ENCODE data around the gene PCSK2. TPM values are rescaled to one million over a fixed set of nuclear protein-coding genes. Genes with fewer than 3 reads are reported as not detected.

Gene PCSK2
- total and polyA plus RNA-seq, 2 of the 8 experiments (the other 6 are each of a cell fraction or from before 2014, with no cell fraction given): 1.9 to 4.2 TPM

DNA sequence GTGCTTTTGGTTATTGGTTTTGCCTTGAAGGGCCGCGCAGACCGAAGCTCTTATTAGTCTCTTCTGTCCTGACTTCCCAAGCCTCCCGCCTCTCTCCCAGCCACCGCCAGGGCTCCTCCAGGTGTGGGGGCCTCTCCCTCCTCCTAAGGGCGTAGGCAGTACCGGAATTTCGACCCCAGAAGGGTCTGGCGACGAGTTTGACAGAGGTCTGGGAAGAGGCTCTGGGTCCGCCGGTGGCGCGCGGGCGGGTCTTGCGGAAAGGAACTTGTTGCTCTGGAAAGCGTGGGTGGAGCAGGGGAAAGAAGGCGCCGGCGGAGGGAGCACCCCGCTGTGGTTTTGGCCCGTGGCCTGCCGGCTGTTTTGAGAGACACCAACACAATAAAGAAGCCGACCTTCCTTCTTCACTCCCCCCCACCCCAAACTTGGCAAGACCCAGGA, 1.8 kb downstream of the PCSK2 start:
- Histone ChIP-seq H3K79me1 (ENCODE audit: low read depth, low read length) (no peaks in the 10 kb centered on the region), H3K4me2 (ENCODE audit: insufficient read depth in 1 of 2, low read depth in 2 of 2, low read length in 2 of 2) (peak overlapping the region; percentile 96), H3K14ac (ENCODE audit: insufficient read length) (no peak overlapping the region), H3K18ac (ENCODE audit: extremely low read depth, low read length) (no peak overlapping the region), H3K56ac (replicated peaks; ENCODE audit: insufficient read length, low read depth, low read length) (no peak overlapping the region), H4K8ac (ENCODE audit: extremely low read depth, insufficient read depth, low read length) (no peak overlapping the region), H2AK5ac (ENCODE audit: low read depth, low read length) (no peak overlapping the region), H3K9me3 (ENCODE audit: insufficient read depth in 2 of 2, low read depth in 1 of 2, low read length in 1 of 2) (no peaks in the 10 kb centered on the region), H2BK120ac (replicated peaks; ENCODE audit: low read depth, low read length) (no peak overlapping the region), H3K36me3 (ENCODE audit: control insufficient read depth in 2 of 4, insufficient read depth in 4 of 4, low read length in 3 of 4) (no peaks in the 10 kb centered on the region), H3K23ac (ENCODE audit: insufficient read length) (no peak overlapping the region), H3K27ac (ENCODE audit: low read depth, low read length) (no peak overlapping the region), H3K79me2 (ENCODE audit: control insufficient read depth in 1 of 2, insufficient read depth in 2 of 2, low read length in 2 of 2) (no peaks in the 10 kb centered on the region), H3K4me1 (replicated peaks in 1 of 4; ENCODE audit: control insufficient read depth in 3 of 4, insufficient read depth in 4 of 4, low read length in 3 of 4) (peaks cover 3 to 16% (median 11%) of the 10 kb centered on the region in 4 experiments), H3K4me3 (ENCODE audit: extremely low read depth in 1 of 4, insufficient read depth in 2 of 4, low read depth in 3 of 4, low read length in 4 of 4) (peak overlapping the region; percentile 46 to 65 (median 62)), H2AFZ (ENCODE audit: low read length) (no peak overlapping the region), H3K23me2 (ENCODE audit: low read depth, low read length) (peaks cover 22% of the 10 kb centered on the region; the same call in 1 of the 2 replicates), H4K20me1 (replicated peaks in 1 of 2; ENCODE audit: control insufficient read depth in 1 of 2, insufficient read depth in 2 of 2, low read length in 2 of 2) (no peaks in the 10 kb centered on the region), H3K4ac (replicated peaks; ENCODE audit: insufficient read length, low read depth, low read length) (no peak overlapping the region), H3K27me3 (replicated peaks in 1 of 4; ENCODE audit: control insufficient read depth in 3 of 4, extremely low read depth in 1 of 4, insufficient read depth in 3 of 4, low read length in 3 of 4) (peaks cover 1 to 33% (median 29%) of the 10 kb centered on the region in 4 experiments), H4K5ac (ENCODE audit: insufficient read length, low read depth, low read length) (no peak overlapping the region), H2BK20ac (ENCODE audit: low read length) (no peak overlapping the region), H2BK5ac (ENCODE audit: low read depth, low read length) (no peak overlapping the region), H4K91ac (replicated peaks; ENCODE audit: insufficient read length, low read length) (no peak overlapping the region), H2BK15ac (ENCODE audit: low read length) (no peak overlapping the region), H3K9ac (replicated peaks in 1 of 4; ENCODE audit: extremely low read depth in 1 of 4, low read depth in 3 of 4, low read length in 3 of 4) (no peak overlapping the region), H2BK12ac (ENCODE audit: low read depth, low read length) (no peak overlapping the region)
- ChIA-PET CTCF (ENCODE audit: partially characterized antibody) (interaction anchor here (0.8 to 3.0 kb wide), 3 partner anchors 18 to 426 kb away, joined by 3 to 16 read pairs (median 3); no protein-coding TSS in a partner anchor), POLR2A (ENCODE audit: partially characterized antibody) (no interaction called here)
- WGBS, 2 experiments (ENCODE audit: extremely low coverage in 1 of 2, insufficient coverage in 1 of 2, insufficient read length in 1 of 2, insufficient replicate concordance in 2 of 2, low coverage in 1 of 2, low lambda C conversion rate in 2 of 2, missing lambda C conversion rate in 1 of 2): 2% methylated on average over 22 of the region's 25 CpGs; no CpG with 5 or more reads in 1 of the 2 experiments
- DNase-seq (ENCODE audit: low read depth in 1 of 2, low spot score in 2 of 2) (peak in 1 of 2 experiments; percentile 76), FAIRE-seq (no peak)
- TF ChIP-seq TEAD4 (IDR thresholded peaks at IDR 0.05; ENCODE audit: low read depth, low read length): no peak

Data from H1 (cell line).